IMR-90 (cell line): ENCODE results near the gene CLIP3. TPM values are rescaled to one million over a fixed set of nuclear protein-coding genes. Genes with fewer than 3 reads are reported as not detected.
"Not testable (repeated sequence)": the region's sequence is repeated elsewhere in the genome, so short reads cannot be mapped to it uniquely, and the experiment has no call there.

ENCODE experiments used
- ATAC-seq: fragments of 200-7000 bp; cut with Tn5 transposase; 2 replicates; pipeline ENCODE4 v1.9.1; 2020; ENCODE audit warnings: low read depth, mild to moderate bottlenecking, moderate library complexity
- BruUV-seq: library from RNA; stranded (reverse); fragments of 400-500 nt; replicated peaks from 2 replicates; lab custom pipeline; 2021; lab: Mats Ljungman, UMichigan
- CTCF ChIA-PET: fragments of 300-600 bp; formaldehyde crosslinking; extraction: SDS; loops from one replicate; lab custom pipeline; 2021; ENCODE audit warnings: antibody characterized with exemption; lab: Yijun Ruan, JAX
- POLR2A ChIA-PET: fragments of 300-600 bp; sonication (Branson Sonifier 250); formaldehyde crosslinking; loops from one replicate; lab custom pipeline; 2022; ENCODE audit warnings: antibody characterized with exemption; ENCODE audit not compliant: unreplicated experiment; lab: Charles Lee
- DNase-seq: peaks from one replicate; pipeline ENCODE4 v3.0.0; 2013
- H2AFZ ChIP-seq: replicated peaks from 2 replicates; pipeline ENCODE3; 2013; ENCODE audit warnings: low read length, mild to moderate bottlenecking; ENCODE audit not compliant: poor library complexity
- H2AK5ac ChIP-seq: 2 replicates; pipeline ENCODE4 v1.6.1; 2013; ENCODE audit warnings: low read depth, low read length, inconsistent platforms
- H2AK9ac ChIP-seq: replicated peaks from 2 replicates; pipeline ENCODE3; 2013; ENCODE audit warnings: mild to moderate bottlenecking, low read depth, low read length, moderate library complexity; ENCODE audit not compliant: poor library complexity
- H2BK120ac ChIP-seq: 2 replicates; pipeline ENCODE4 v1.6.1; 2013; ENCODE audit warnings: low read depth, low read length, inconsistent platforms
- H2BK15ac ChIP-seq: 3 replicates; pipeline ENCODE4 v1.6.1; 2013; ENCODE audit warnings: low read depth, low read length, inconsistent platforms
- H2BK20ac ChIP-seq: 2 replicates; pipeline ENCODE4 v1.6.1; 2013; ENCODE audit warnings: low read depth, mild to moderate bottlenecking, inconsistent platforms, low read length, moderate library complexity
- H2BK5ac ChIP-seq: 2 replicates; pipeline ENCODE4 v1.6.1; 2013; ENCODE audit warnings: mild to moderate bottlenecking, low read depth, low read length, inconsistent platforms; ENCODE audit not compliant: poor library complexity, severe bottlenecking
- H3K14ac ChIP-seq: replicated peaks from 2 replicates; pipeline ENCODE4 v1.6.1; 2013; ENCODE audit warnings: low read depth, low read length, inconsistent platforms
- H3K18ac ChIP-seq: 2 replicates; pipeline ENCODE4 v1.6.1; 2013; ENCODE audit warnings: low read depth, low read length, control low read depth
- H3K23ac ChIP-seq: 2 replicates; pipeline ENCODE4 v1.6.1; 2013; ENCODE audit warnings: low read depth, low read length, inconsistent platforms
- H3K27ac ChIP-seq: 2 replicates; pipeline ENCODE4 v1.5.1; 2013; ENCODE audit warnings: mild to moderate bottlenecking, control low read depth, low read length; ENCODE audit not compliant: insufficient read depth
- H3K27me3 ChIP-seq: 2 replicates; pipeline ENCODE4 v1.6.1; 2013; ENCODE audit warnings: low read length; ENCODE audit not compliant: control insufficient read depth, insufficient read depth
- H3K36me3 ChIP-seq: 2 replicates; pipeline ENCODE4 v1.6.1; 2013; ENCODE audit warnings: low read length, mixed read lengths; ENCODE audit not compliant: control insufficient read depth, insufficient read depth
- H3K4ac ChIP-seq: 2 replicates; pipeline ENCODE4 v1.6.1; 2013; ENCODE audit warnings: low read depth, low read length, inconsistent platforms
- H3K4me1 ChIP-seq: 2 replicates; pipeline ENCODE4 v1.6.1; 2013; ENCODE audit warnings: low read length, mixed read lengths; ENCODE audit not compliant: control insufficient read depth, insufficient read depth
- H3K4me2 ChIP-seq: 2 replicates; pipeline ENCODE4 v1.6.1; 2013; ENCODE audit warnings: low read depth, mild to moderate bottlenecking, control low read depth, low read length, moderate library complexity
- H3K4me3 ChIP-seq: 2 replicates; pipeline ENCODE4 v1.5.1; 2013; ENCODE audit warnings: low read depth, mild to moderate bottlenecking, control low read depth, low read length, moderate library complexity; ENCODE audit not compliant: insufficient read depth
- H3K56ac ChIP-seq: 2 replicates; pipeline ENCODE4 v1.6.1; 2013; ENCODE audit warnings: low read length, inconsistent platforms; ENCODE audit not compliant: insufficient read depth; ENCODE audit errors: extremely low read depth
- H3K79me1 ChIP-seq, 2 experiments: 2 replicates each; pipeline ENCODE4 v1.6.1; 2013; ENCODE audit warnings: low read length in 2 of 2, inconsistent platforms in 1 of 2, low read depth in 1 of 2
- H3K9ac ChIP-seq: 2 replicates; pipeline ENCODE4 v1.6.1; 2013; ENCODE audit warnings: low read depth, low read length, control low read depth
- H3K9me1 ChIP-seq: 2 replicates; pipeline ENCODE4 v1.6.1; 2013; ENCODE audit warnings: low read length, inconsistent platforms; ENCODE audit not compliant: insufficient read depth
- H3K9me3 ChIP-seq: 2 replicates; pipeline ENCODE4 v1.6.1; 2013; ENCODE audit warnings: low read length; ENCODE audit not compliant: control insufficient read depth, insufficient read depth
- H4K20me1 ChIP-seq: 2 replicates; pipeline ENCODE4 v1.6.1; 2013; ENCODE audit warnings: low read length, inconsistent platforms; ENCODE audit not compliant: insufficient read depth
- H4K5ac ChIP-seq: 2 replicates; pipeline ENCODE4 v1.6.1; 2013; ENCODE audit warnings: mild to moderate bottlenecking, low read depth, low read length, control low read depth
- H4K8ac ChIP-seq, 2 experiments: 2 replicates each; pipeline ENCODE4 v1.6.1; 2013; ENCODE audit warnings: low read depth in 2 of 2, low read length in 2 of 2, control low read depth in 1 of 2, inconsistent platforms in 1 of 2
- H4K91ac ChIP-seq: 2 replicates; pipeline ENCODE4 v1.6.1; 2013; ENCODE audit warnings: low read depth, low read length, inconsistent platforms; ENCODE audit not compliant: insufficient read depth
- WGBS, 2 experiments: methylation state at CpG; one replicate each; pipeline versions ENCODE4 v1.1.5 to v1.1.7; 2013; ENCODE audit warnings: missing lambda C conversion rate in 2 of 2; ENCODE audit not compliant: insufficient read length in 1 of 2; ENCODE audit errors: extremely low coverage in 2 of 2; 5-methylcytosine and 5-hydroxymethylcytosine counted together
- dilution Hi-C: fragments of 300-500 bp; cut with HindIII; formaldehyde crosslinking; loops from one replicate; pipeline ENCODE4 v1.14.3; 2018; ENCODE audit warnings: low sequenced_read_pairs; ENCODE audit not compliant: unreplicated experiment
- in situ Hi-C: fragments of 300-500 bp; cut with MboI; formaldehyde crosslinking; loops from 3 replicates; pipeline ENCODE4 v1.14.3; 2019; ENCODE audit warnings: low sequenced_read_pairs, inconsistent platforms, mixed read lengths
- intact Hi-C: fragments of 100-400 bp; cut with micrococcal nuclease; formaldehyde crosslinking; loops from 2 replicates; pipeline ENCODE4 v1.10.0; 2022
- polyA plus RNA-seq, 3 experiments: library from polyadenylated mRNA; depleted of rRNA; stranded (reverse); fragments of >200 nt; gene quantifications; 2 replicates each; pipeline ENCODE4 v1.2.3, GENCODE V29; 2012; ENCODE audit warnings: low replicate concordance in 1 of 3
- total RNA-seq: library from RNA; depleted of rRNA; stranded (reverse); fragments of >200 nt; gene quantifications from 2 replicates; pipeline ENCODE4 v1.2.3, GENCODE V29; 2012

Gene CLIP3
- total and polyA plus RNA-seq, 2 of the 4 experiments (the other 2 are of a cell fraction), result 5.4 to 28.7 TPM

GRCh38 chr19:35980997-35981396 lies 51.7 kb downstream of the CLIP3 start:
- DNase-seq, H3K14ac ChIP-seq, H3K4me1 ChIP-seq, H2BK20ac ChIP-seq, H4K91ac ChIP-seq, CTCF ChIA-PET, H3K4me3 ChIP-seq, H2AFZ ChIP-seq, dilution Hi-C loops, H3K27ac ChIP-seq, H3K36me3 ChIP-seq, H4K8ac ChIP-seq, H3K4me2 ChIP-seq, H2BK5ac ChIP-seq, H3K9ac ChIP-seq, H3K4ac ChIP-seq, H3K9me3 ChIP-seq, H2BK15ac ChIP-seq, BruUV-seq, H3K9me1 ChIP-seq, ATAC-seq, H2BK120ac ChIP-seq, H4K20me1 ChIP-seq, H3K56ac ChIP-seq, POLR2A ChIA-PET, intact Hi-C loops, in situ Hi-C loops, H4K5ac ChIP-seq, H2AK5ac ChIP-seq, H3K23ac ChIP-seq, H2AK9ac ChIP-seq, H3K79me1 ChIP-seq, H3K18ac ChIP-seq: not testable (repeated sequence)
- peaks cover 25% of the 10 kb centered on the region for H3K27me3 ChIP-seq
- no CpG with 5 or more reads among the region's 4 CpGs for WGBS, 2 experiments
